Natural killer cell (primary cell): ENCODE results near the gene FAM53B. TPM values are rescaled to one million over a fixed set of nuclear protein-coding genes. Genes with fewer than 3 reads are reported as not detected.
"Not testable (repeated sequence)": the region's sequence is repeated elsewhere in the genome, so short reads cannot be mapped to it uniquely, and the experiment has no call there.

ENCODE experiments used
- ATAC-seq, 3 donors: fragments of 150-1000 bp in 2 of 3; fragments of 200-7000 bp in 1 of 3; cut with Tn5 transposase; 1 replicate in 1 of 3; 2 replicates in 2 of 3; pipeline ENCODE4 v1.10.0; 2021; ENCODE audit warnings: mild to moderate bottlenecking in 2 of 3, moderate library complexity in 2 of 3
- DNase-seq, 2 donors: peaks; one replicate each; pipeline versions ENCODE4 v3.0.0 to v3.0.0-alpha.2; 2013 to 2021; ENCODE audit warnings: mixed read lengths in 1 of 2
- H3K27ac ChIP-seq: one replicate; pipeline ENCODE4 v1.5.1; 2013; ENCODE audit warnings: mild to moderate bottlenecking, low read length
- H3K27me3 ChIP-seq: one replicate; pipeline ENCODE4 v1.6.1; 2013; ENCODE audit warnings: low read length; ENCODE audit not compliant: control insufficient read depth, insufficient read depth
- H3K36me3 ChIP-seq: one replicate; pipeline ENCODE4 v1.6.1; 2013; ENCODE audit warnings: low read length; ENCODE audit not compliant: control insufficient read depth, insufficient read depth
- H3K4me1 ChIP-seq: one replicate; pipeline ENCODE4 v1.6.1; 2013; ENCODE audit warnings: low read length; ENCODE audit not compliant: control insufficient read depth, insufficient read depth
- H3K4me3 ChIP-seq: one replicate; pipeline ENCODE4 v1.5.1; 2013; ENCODE audit warnings: low read length
- H3K9me3 ChIP-seq: one replicate; pipeline ENCODE4 v1.6.1; 2013; ENCODE audit warnings: low read length; ENCODE audit not compliant: control insufficient read depth, insufficient read depth
- H3K27ac Mint-ChIP-seq, 2 donors: one replicate each; pipeline ENCODE4 v1.8.0; 2022; ENCODE audit warnings: mild to moderate bottlenecking in 2 of 2, mixed read lengths in 2 of 2, moderate library complexity in 1 of 2
- H3K27me3 Mint-ChIP-seq, 2 donors: one replicate each; pipeline ENCODE4 v1.8.0; 2022; ENCODE audit warnings: low read depth in 2 of 2, mixed read lengths in 2 of 2
- H3K36me3 Mint-ChIP-seq: one replicate; pipeline ENCODE4 v1.8.0; 2022; ENCODE audit warnings: mixed read lengths
- H3K4me1 Mint-ChIP-seq, 2 donors: one replicate each; pipeline ENCODE4 v1.8.0; 2022; ENCODE audit warnings: mixed read lengths in 2 of 2
- H3K4me3 Mint-ChIP-seq: one replicate; pipeline ENCODE4 v1.8.0; 2022; ENCODE audit warnings: mild to moderate bottlenecking, moderate library complexity, mixed read lengths
- H3K9me3 Mint-ChIP-seq, 2 donors: one replicate each; pipeline ENCODE4 v1.8.0; 2022; ENCODE audit warnings: mixed read lengths in 2 of 2
- WGBS: methylation state at CpG from one replicate; pipeline ENCODE4 v1.1.7; 2013; ENCODE audit warnings: missing lambda C conversion rate; ENCODE audit not compliant: insufficient coverage; 5-methylcytosine and 5-hydroxymethylcytosine counted together
- intact Hi-C: fragments of 100-400 bp; cut with micrococcal nuclease; formaldehyde crosslinking; loops from one replicate; pipeline ENCODE4 v1.14.2; 2022
- total RNA-seq, 4 donors: library from RNA; stranded (reverse); fragments of 120-200 nt in 1 of 4; gene quantifications; one replicate each; pipeline versions ENCODE4 v1.2.3 to v1.2.4, GENCODE V29; 2013 to 2022
- TF ChIP-seq, protein P1 (sequence below): fragments of 200-600 bp; IDR thresholded peaks from one replicate; pipeline ENCODE4 v1.8.0; 2022; ENCODE audit warnings: antibody characterized with exemption

FAM53B gene
- total RNA-seq, 3 donors from 2014 or later (not counting 1 experiment from before 2014, with no cell fraction given), result 77.4 to 172 (median 121) TPM

- peaks cover 11 to 18% of the 10 kb centered on the region in 2 donors for H3K4me1 Mint-ChIP-seq
- 75% methylated on average over 3 of the region's 4 CpGs for WGBS
Observed at GRCh38 chr10:124748953-124749645, 4.9 kb upstream of the FAM53B start.

GRCh38 chr10:124748166-124748565, 4.0 kb upstream of the FAM53B start:
- DNase-seq (no peak), ATAC-seq (no peak)
- Mint-ChIP-seq H3K9me3 (no peaks in the 10 kb centered on the region), H3K4me1 (peaks cover 11 to 23% of the 10 kb centered on the region in 2 donors), H3K27ac (no peak overlapping the region), H3K4me3 (no peak overlapping the region), H3K36me3 (no peaks in the 10 kb centered on the region), H3K27me3 (no peaks in the 10 kb centered on the region)
- TF ChIP-seq, protein P1, sequence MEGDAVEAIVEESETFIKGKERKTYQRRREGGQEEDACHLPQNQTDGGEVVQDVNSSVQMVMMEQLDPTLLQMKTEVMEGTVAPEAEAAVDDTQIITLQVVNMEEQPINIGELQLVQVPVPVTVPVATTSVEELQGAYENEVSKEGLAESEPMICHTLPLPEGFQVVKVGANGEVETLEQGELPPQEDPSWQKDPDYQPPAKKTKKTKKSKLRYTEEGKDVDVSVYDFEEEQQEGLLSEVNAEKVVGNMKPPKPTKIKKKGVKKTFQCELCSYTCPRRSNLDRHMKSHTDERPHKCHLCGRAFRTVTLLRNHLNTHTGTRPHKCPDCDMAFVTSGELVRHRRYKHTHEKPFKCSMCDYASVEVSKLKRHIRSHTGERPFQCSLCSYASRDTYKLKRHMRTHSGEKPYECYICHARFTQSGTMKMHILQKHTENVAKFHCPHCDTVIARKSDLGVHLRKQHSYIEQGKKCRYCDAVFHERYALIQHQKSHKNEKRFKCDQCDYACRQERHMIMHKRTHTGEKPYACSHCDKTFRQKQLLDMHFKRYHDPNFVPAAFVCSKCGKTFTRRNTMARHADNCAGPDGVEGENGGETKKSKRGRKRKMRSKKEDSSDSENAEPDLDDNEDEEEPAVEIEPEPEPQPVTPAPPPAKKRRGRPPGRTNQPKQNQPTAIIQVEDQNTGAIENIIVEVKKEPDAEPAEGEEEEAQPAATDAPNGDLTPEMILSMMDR, result no peak
- intact Hi-C loops, result no loop called here
- Histone ChIP-seq H3K36me3 (peaks cover 4% of the 10 kb centered on the region), H3K27ac (no peak overlapping the region), H3K4me3 (no peak overlapping the region), H3K27me3 (no peaks in the 10 kb centered on the region), H3K4me1 (no peaks in the 10 kb centered on the region), H3K9me3 (no peaks in the 10 kb centered on the region)
- 95% methylated on average over 3 of the region's 3 CpGs for WGBS

More at GRCh38 chr10:124748953-124749645, 4.9 kb upstream of the FAM53B start:
- Histone ChIP-seq H3K4me3 (no peak overlapping the region), H3K36me3 (peaks cover 4% of the 10 kb centered on the region), H3K27me3 (no peaks in the 10 kb centered on the region), H3K4me1 (no peaks in the 10 kb centered on the region), H3K27ac (peak overlapping the region; percentile 15), H3K9me3 (no peaks in the 10 kb centered on the region)
- H3K36me3 Mint-ChIP-seq, result no peaks in the 10 kb centered on the region
- intact Hi-C loops, result no loop called here
- ATAC-seq (no peak), DNase-seq (no peak)
- TF ChIP-seq, protein P1, result no peak
- no peak overlapping the region for H3K4me3 Mint-ChIP-seq
- H3K27ac Mint-ChIP-seq, result peak overlapping the region; percentile 29 to 38
- H3K27me3 Mint-ChIP-seq, result no peaks in the 10 kb centered on the region
- H3K9me3 Mint-ChIP-seq, result no peaks in the 10 kb centered on the region

GRCh38 chr10:124747745-124748144, 3.6 kb upstream of the FAM53B start:
- ATAC-seq (no peak), DNase-seq (no peak)
- Histone ChIP-seq H3K27me3 (no peaks in the 10 kb centered on the region), H3K9me3 (no peaks in the 10 kb centered on the region), H3K36me3 (peaks cover 4% of the 10 kb centered on the region), H3K4me1 (peaks cover 2% of the 10 kb centered on the region), H3K4me3 (no peak overlapping the region), H3K27ac (no peak overlapping the region)
- no peak overlapping the region for H3K27ac Mint-ChIP-seq
- H3K4me1 Mint-ChIP-seq, result peaks cover 15 to 27% of the 10 kb centered on the region in 2 donors
- intact Hi-C loops, result no loop called here
- no peaks in the 10 kb centered on the region for H3K9me3 Mint-ChIP-seq
- no peak overlapping the region for H3K4me3 Mint-ChIP-seq
- TF ChIP-seq, protein P1, result no peak
- H3K36me3 Mint-ChIP-seq, result no peaks in the 10 kb centered on the region
- WGBS, result 90% methylated on average over 1 of the region's 1 CpG
- no peaks in the 10 kb centered on the region for H3K27me3 Mint-ChIP-seq

DNA sequence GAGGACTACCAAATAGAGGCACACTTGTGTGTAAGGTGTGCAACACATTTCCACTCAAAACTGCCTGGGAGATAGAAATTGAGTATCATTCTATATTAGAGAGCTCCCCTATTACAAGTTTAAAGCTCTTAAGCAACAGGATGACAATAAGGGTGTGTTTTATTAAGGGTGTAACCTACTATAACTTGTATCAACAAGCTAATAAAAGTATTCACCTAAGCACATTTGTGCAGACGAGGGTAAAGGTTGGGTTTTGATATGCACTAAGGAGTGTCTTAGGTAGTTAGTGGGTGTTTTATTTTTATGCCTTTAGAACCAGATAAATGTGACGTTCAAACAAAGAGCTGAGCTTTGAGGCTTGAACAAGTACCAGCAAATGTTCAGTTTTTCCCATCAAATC, 2.8 kb upstream of the FAM53B start:
- H3K9me3 Mint-ChIP-seq, result no peaks in the 10 kb centered on the region
- TF ChIP-seq, protein P1, result no peak
- H3K27me3 Mint-ChIP-seq, result no peaks in the 10 kb centered on the region
- WGBS, result 100% methylated on average over 2 of the region's 2 CpGs
- H3K4me1 ChIP-seq, result peaks cover 9% of the 10 kb centered on the region
- H3K27ac ChIP-seq, result no peak overlapping the region
- ATAC-seq, result no peak
- DNase-seq, result no peak
- H3K4me3 ChIP-seq, result no peak overlapping the region
- H3K27ac Mint-ChIP-seq, result no peak overlapping the region
- no peaks in the 10 kb centered on the region for H3K36me3 Mint-ChIP-seq
- peaks cover 4% of the 10 kb centered on the region for H3K36me3 ChIP-seq
- intact Hi-C loops, result no loop called here
- H3K9me3 ChIP-seq, result no peaks in the 10 kb centered on the region
- H3K27me3 ChIP-seq, result no peaks in the 10 kb centered on the region
- H3K4me3 Mint-ChIP-seq, result no peak overlapping the region
- peaks cover 20 to 31% of the 10 kb centered on the region in 2 donors for H3K4me1 Mint-ChIP-seq

GRCh38 chr10:124746447-124746846, 2.3 kb upstream of the FAM53B start:
- H3K9me3 Mint-ChIP-seq, H3K27me3 Mint-ChIP-seq, DNase-seq, H3K9me3 ChIP-seq, intact Hi-C loops, H3K4me3 ChIP-seq, H3K36me3 ChIP-seq, ATAC-seq, H3K36me3 Mint-ChIP-seq, H3K27ac ChIP-seq, H3K27me3 ChIP-seq: not testable (repeated sequence)
- Mint-ChIP-seq H3K27ac (peak overlapping the region in 1 of 2 donors; percentile 77), H3K4me3 (peak overlapping the region; percentile 32), H3K4me1 (peaks cover 25 to 37% of the 10 kb centered on the region in 2 donors)
- peaks cover 14% of the 10 kb centered on the region for H3K4me1 ChIP-seq
- over 99% methylated on average over 8 of the region's 8 CpGs for WGBS
